NCI-H460 (cell line): Measurements from ENCODE around the gene KRT76. TPM values are rescaled to one million over a fixed set of nuclear protein-coding genes. Genes with fewer than 3 reads are reported as not detected.

Experiments
- DNase-seq: peaks from one replicate; pipeline ENCODE4 v3.0.0-alpha.2; 2016; ENCODE audit warnings: low read depth; ENCODE audit errors: extremely low read depth
- polyA plus RNA-seq: library from polyadenylated mRNA; depleted of rRNA; stranded (reverse); fragments of >200 nt; gene quantifications from 2 replicates; pipeline ENCODE4 v1.2.3, GENCODE V29; 2014; cell fraction: nucleus; rRNA removed
- total RNA-seq: library from RNA; depleted of rRNA; stranded (reverse); fragments of >200 nt; shearing (Covaris generic); gene quantifications from 2 replicates; pipeline ENCODE4 v1.2.3, GENCODE V29; 2014; rRNA removed

KRT76 gene
- not detected in 2 replicates for total RNA-seq
- polyA plus RNA-seq, result not detected in 2 replicates

- no peak for DNase-seq
Measured at GRCh38 chr12:52776913-52777395, at the start of gene KRT76. Gene KRT76, minus strand, starts transcription at chr12:52777345. Its CDS starts 54 bp downstream, at chr12:52777291.

- DNase-seq, result no peak
Measured at GRCh38 chr12:52825961-52826360, 48.8 kb upstream of the KRT76 start.

- DNase-seq, result no peak
Measured at GRCh38 chr12:52824741-52825410, 47.7 kb upstream of the KRT76 start.

- no peak for DNase-seq
Measured at GRCh38 chr12:52823761-52824450, 46.8 kb upstream of the KRT76 start.

DNA sequence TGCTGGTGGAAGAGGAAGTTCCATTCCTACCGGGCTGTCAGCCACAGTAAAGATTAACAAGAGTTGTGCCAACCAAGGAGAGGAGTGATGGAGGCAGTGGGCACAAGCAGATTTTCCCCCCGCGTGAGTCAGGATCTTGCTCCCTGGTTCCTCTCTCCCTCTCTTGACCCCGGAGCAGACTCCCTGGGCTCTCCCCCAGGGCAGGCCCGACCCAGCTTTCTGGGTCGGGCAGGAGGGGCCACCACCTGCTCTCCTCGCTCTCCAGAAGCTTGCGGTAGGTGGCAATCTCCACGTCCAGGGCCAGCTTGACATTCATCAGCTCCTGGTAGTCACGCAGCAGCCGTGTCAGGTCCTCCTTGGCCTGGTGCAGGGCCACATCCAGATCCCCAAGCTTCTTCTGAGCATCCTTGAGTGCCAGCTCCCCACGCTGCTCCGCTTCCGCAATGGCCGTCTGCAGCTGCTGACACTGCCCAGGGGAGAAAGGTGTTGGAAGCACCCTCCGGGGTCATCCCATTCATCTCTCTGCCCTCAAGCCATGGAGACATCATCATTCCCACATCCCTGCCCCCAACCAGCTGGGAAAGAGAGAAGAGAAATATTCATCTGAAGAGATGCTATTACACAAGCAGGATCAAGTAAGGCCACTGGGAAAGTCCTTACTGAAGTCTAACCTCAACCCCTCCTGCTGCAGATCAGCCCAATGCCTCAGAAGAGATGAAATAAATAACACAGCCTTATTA is 45.8 kb upstream of the KRT76 start:
- no peak for DNase-seq

DNA sequence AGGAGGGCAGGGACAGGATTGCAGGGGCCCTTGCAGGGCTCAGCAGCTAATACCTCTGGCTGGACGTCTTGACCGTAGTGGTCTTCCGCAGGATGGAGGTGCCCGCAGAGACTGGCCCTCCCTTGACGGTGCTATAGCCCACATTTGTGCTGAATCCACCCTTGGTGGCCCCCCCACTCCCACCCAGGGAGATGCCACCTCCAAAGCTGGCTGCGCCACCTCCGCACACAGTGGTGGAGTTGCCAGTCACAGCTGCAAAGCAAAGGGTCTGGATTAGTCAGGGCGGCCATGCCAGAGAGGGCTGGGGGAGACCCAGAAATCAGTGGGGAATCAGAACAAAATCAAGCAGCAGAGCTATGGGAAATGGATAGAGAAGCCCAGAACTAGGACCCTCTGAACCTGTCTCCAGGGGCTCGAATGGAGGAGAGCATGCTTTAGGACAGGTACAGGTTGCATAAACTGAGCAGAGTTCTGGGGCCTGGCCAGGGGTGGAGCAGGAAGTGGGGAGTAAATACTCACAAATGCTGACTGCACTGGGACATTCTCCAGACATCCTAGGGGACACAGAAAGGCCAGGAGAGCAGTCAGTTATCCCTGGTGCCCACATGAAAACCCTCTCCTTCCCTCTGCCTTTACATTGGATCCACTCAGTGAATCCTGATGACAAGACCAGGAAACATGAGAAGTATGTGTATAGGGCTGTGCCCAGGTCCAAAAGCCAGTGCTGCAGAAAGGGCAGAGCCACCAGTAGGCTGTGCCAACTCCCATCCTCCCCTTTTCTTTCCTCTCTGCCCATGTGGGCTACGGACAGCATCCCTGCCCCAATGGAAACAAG is 44.9 kb upstream of the KRT76 start:
- no peak for DNase-seq

DNA sequence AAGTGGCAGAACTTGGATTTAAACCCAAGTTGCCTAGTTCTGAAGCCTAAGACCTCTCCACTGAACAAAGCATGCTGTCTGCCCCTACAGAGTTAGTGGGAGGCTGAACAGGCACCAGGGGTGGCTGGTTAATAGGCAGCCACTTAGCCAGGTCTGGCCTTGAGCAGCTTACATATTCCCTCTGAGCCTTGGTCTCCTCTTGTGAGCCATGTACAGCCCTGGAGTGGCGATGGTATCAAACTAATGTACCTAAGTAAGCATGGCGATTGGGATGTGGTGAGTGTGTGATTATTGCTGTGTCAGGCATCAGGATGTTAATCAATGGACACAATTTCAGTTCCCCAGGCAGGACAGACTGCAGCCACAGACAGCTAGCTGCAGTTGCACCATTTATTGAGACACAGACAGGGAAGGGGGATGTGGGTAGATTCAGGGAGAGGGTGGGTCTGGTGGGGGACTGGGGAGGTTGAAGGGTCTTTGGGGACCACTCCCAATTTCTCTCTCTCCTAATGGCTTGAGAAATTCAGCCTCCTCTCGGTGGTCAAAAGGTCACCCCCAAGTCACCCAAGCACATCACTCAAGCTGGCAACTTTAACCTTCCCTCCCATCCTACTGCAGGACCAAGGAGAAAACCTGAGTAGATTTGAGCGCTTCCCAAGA is 44.1 kb upstream of the KRT76 start:
- no peak for DNase-seq

GRCh38 chr12:52820521-52820920 is 43.4 kb upstream of the KRT76 start:
- no peak for DNase-seq

DNA sequence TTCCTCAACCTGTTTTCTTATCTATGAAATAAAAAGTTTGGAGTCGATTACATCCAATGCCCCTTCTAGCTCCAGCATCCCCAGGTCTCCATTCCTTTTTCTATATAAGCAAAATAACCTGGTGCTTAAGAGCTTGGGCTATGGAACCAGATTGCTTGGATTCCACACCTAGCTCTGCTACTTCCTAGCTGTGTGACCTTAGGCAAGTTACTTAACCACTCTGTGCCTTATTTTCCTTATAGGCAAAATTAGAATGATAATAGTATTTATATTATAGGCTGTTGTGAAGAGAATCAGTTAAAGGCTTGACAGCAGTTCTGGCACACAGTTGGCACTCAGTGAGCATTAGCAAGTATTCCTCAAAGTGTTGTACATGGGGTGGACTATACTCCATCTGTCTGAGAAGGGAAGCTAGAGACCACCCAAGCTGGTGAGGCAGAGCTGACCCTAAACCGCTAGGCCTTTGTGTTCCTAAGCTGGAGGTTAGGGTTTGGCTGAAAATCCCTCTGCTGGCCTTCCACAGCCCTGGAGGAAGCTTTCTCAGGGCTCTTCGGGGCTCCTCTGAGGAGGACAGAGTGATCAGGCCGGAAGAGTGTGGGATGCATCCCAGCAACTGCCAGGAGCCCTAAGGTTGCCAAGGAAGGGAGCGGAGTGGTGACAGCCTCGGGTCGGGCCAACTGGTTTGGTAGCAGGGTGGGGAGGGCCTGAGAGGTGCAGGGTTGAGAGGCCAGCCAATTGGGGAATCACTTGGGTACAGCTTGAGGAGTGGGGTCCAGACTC is 42.8 kb upstream of the KRT76 start:
- no peak for DNase-seq

DNA sequence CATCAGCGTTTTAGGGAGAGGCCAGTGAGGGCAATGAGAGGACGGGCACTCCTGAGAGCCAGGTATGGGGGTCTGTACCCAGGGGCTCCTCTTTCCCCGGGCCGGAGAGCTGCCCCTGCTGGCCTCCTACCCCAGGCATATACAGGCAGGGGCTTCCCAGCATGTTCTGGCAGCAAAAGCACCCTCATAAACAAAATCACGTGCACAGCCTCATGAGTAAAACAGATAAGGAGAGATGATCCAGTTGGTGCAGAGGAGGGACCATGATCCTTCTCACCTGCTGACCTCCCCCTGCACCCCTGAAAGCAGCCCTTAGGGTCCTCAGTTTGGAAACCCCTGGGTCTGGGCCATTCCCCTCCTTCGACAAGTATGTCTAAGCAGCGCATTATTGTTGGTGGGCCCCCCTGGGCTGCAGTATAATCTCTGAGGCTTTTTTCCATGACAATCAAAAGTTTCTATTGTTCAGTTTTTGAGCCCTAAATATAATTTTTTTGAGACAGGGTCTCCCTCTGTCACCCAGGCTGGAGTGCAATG is 41.8 kb upstream of the KRT76 start:
- no peak for DNase-seq

GRCh38 chr12:52818388-52818787 is 41.2 kb upstream of the KRT76 start:
- no peak for DNase-seq

DNA sequence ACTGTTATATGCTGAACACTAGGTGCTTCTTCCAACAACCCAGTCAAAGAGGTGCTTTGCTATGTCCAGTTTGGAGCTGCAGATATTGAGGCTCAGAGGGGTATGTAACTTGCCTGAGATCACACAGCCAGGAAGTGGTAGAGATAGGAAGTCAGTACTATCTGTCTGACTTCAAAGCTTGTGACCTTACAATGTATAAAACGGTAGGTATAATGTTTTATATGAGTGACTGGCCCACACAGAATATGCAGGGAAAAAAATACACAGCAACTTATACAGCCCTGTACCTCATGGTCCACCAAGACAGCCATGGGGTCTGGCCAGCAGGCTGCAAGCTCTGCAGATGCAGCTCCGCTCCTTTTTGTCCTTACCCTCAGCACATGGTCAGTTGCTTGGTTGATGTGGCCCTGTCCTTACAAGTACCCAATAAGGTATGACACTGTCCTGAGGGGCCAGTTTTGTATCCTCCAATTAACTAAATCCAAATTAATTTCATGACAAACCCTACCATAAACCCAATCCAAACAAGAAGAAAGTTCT is 40.6 kb upstream of the KRT76 start:
- no peak for DNase-seq

DNA sequence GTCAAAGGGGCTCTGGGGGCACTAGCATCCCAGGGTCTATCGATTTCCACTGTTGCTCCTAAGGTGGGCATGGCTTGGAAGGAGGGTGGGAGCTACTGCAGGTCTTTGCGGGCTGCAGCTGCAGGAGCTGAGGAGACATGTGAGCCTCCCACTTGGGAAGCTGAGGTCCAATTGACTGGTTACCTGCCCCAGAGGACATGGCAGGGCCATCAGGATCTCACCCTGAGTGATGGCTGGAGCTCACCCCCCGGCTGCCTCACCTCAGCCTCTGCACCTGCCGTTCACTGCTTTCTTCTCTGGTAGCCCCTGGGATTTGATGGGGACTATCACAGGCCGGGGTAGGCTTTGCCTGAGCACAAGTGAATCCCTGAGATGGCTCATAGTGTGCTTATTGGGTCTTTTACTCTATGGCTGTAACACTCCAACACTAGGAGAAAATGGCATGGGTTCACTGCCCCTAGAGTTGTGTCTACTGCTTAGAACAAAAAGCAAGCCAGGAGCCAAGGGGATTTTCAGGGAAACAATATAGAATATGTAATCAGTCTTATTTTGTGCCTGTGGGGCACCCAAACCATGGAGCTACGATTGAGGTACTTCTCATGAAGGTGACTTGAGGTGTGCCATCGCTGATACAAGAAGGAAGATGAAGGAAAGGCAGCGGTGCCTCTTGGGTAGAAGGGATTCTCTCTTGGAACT is 40.0 kb upstream of the KRT76 start:
- DNase-seq, result no peak

DNA sequence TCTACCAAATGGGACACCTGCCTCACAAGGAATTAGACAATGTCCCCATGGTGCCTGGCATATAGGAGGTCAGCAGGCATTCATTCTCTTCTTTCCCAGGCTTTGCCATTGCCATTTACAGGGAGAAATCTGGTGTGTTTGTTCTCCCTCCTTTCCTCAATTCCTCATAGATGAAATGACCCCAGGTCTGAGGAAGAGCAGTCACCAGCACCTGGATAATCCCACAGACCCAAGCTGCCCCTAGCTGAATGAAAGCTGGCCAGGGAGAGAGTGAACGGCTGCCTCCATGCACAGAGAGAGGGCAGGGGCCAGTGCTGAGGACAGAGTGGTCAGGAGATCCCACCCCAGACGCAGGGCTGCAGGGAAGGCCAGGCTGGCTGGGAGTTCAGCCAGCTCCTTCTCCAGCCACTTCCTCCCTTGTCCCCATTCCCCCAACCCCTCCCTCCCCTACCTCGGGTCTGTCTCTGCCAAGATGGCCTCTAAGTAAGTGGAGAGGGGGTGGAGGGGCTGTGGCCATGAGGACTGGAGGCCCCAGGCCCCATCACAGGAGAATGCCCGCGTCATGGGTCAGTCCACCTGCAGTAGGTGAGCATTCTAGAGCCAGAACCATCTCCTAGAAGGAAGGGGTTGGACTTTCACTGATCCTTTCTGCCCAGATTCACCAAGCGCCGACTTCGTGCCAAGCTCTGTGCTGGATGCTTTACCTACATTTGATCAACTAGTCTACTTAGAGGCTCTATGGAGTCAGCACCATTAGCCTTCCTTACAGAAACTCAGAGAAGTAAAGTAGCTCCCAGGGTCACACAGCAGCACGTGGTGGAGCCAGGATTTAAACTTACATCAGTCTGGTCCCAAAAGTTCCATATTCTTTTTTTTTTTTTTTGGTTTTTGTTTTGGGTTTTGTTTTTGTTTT is 38.8 kb upstream of the KRT76 start:
- no peak for DNase-seq

GRCh38 chr12:52815161-52815560 is 38.0 kb upstream of the KRT76 start:
- DNase-seq, result no peak

DNA sequence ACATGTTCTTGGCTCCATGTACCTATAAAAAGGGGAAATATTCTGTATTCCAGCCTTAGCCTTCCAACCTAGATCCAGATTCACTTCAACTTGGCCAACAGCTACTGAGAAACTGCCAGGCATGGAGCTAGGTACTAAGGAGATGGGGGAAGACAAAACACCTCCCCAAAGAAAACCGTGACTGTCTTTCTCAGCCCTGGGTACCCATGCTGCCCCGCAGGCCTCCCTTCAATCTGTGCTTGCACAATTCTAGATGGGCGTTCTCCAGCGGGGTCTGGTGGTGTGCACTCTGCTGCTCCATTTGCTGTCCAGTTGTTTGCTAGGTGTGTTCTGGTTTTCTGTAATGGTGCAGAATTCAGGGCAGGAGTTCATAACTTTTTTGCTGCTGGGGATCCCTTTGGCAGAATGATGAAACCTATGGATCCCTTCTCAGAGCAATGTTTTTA is 37.6 kb upstream of the KRT76 start:
- DNase-seq, result no peak
